HuH-7.5 (cell line): ENCODE measurements around the gene C3orf70.

ENCODE experiments used
- DNase-seq: peaks from one replicate; pipeline ENCODE4 v3.0.0; 2011; ENCODE audit warnings: low spot score

The C3orf70 gene, protein sequence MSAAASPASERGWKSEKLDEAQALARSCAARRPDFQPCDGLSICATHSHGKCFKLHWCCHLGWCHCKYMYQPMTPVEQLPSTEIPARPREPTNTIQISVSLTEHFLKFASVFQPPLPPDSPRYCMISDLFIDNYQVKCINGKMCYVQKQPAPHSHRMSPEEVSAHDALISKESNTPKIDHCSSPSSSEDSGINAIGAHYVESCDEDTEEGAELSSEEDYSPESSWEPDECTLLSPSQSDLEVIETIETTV

DNA sequence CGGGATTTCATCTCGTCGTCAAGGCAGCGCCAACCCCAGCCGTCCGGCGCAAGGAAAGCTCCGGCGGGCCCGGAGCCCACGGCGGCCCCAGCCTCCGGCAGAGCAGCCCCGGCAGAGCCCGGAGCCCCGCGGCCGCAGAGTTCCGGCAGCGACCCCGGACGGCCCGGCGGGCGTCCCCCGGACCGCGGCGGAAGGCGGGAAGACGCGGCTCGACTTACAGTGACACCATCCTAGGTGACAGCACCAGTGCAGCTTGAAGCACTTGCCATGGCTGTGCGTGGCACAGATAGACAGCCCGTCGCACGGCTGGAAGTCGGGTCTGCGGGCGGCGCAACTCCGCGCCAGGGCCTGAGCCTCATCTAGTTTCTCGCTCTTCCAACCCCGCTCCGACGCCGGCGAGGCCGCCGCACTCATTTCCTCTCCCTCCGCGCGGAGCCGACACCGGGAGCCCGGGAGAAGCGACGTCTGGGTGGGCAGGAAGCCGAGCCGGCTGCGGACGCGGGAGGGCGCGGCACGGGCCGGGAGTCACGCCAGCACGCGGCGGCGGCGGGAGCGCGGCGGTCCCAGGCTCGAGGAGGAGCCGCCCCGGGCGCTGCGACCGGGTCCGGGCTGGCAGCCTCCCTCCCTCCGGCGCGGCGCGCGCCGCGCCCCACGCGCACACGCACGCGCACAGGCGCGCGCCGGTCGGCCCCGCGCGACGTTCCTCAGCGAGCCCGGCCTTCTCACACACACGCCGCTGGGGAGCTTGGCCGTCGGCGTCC, at the start of gene C3orf70:
TSS of gene C3orf70 (minus strand) at position 651 of the 761 bp plus-strand sequence. CDS start at position 414, 237 bp downstream.
- peak; percentile 80 for DNase-seq

DNA sequence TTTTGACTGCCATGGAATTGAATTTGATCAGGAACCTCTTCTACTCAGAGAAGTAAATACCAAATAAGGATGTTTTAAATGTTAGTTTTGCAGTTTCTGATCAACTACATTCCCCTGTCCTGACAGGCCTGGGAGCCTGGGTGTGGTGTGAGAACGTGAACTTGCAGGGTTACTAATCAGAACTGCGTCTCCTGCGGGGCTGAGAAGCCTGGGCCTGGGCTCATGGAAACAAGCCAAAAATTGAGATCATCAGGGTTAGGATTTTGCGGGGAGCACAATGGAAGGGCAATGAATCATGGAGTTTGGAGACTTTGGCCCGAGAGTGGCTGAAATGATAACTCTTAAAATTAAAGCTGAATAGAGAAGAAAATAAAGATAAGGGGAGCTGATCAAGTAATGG, 47.8 kb upstream of the C3orf70 start:
- DNase-seq: no peak

DNA sequence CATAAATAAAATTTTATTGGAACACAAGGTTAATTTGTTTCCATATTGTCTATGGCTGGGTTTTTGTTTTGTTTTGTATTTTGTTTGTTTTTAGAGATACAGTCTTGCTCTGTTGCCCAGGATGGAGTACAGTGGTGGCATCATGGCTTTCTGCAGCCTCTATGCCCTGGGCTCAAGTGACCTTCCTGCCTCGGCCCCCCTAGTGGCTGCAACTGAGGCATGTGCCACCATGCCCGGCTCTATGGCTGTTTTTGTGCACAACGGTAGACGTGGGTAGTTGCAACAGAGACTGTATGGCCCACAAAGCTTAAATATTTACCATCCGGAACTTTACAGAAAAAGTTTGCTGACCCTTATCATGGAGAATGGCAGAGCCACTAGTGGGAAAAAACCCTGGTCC, 46.8 kb upstream of the C3orf70 start:
- DNase-seq: no peak

DNA sequence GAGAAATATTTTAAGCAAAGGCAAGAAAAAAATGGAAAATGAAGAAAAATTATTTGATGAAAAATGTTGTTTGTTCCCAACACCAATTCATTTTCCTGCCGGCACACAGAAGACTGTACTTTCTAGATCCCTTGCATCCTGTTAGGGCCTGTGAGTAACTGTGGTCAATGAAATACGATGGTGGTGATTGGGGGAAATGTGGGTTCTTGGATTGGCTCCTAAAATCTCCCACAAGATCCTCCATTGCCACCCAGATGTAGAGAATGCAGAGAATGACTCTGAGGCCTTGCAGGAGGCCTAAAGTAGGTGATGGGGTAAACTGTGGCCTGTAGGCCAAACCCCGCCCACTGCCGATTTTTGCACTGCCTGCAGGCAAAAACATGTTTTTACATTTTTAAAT, 46.3 kb upstream of the C3orf70 start:
- no peak for DNase-seq

DNA sequence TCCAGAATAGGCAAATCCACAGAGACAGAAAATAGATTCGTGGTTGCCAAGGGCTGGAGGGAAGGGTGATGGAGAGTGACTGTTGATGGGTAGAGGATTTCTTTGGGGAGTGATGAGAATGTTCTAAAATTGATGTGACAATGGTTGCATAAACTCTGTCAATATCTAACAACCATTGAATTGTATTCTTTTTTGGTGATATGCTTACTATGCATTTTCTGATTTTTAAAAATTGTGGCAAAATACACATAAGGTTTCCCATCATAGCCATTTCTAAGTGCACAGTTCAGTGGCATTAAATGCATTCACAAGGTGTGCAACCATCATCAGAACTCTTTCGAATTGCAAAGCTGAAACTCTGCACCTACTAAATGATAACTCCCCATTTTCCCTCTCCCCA, 44.2 kb upstream of the C3orf70 start:
- DNase-seq: no peak

DNA sequence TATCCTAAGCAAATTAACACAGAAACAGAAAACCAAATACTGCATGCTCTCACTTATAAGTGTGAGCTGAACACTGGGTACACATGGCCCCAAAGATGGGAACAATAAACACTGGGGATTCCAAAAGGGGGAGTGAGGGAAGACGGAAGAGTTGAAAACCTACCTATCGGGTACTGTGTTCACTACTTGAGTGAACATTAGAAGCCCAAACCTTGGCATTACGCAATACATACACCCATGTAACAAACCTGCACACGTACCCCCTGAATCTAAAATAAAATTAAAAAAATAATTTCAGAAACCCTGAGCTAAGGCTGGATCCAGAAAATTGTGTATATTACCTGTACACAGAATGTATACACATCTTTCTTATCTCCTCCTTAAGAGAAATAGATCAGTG, 42.8 kb upstream of the C3orf70 start:
- DNase-seq: no peak

DNA sequence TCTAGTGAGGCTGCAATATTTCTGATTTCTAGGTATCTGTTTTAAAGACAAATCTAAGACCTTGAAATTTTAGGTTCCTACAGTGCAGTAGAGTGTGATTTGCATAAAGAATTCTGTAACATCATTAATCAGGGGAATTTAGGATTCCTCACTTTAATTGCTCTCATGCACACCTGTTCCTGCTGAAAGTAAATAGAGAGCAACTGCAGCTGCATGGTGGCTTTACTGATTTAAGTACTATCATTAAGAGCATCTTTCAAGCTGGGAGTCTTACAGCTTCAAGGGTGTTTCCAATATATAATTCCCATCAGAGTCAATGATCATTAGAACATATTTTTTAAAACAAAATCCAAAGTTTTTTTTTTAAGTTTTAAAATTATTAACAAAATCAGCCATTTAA, 36.0 kb upstream of the C3orf70 start:
- no peak for DNase-seq

DNA sequence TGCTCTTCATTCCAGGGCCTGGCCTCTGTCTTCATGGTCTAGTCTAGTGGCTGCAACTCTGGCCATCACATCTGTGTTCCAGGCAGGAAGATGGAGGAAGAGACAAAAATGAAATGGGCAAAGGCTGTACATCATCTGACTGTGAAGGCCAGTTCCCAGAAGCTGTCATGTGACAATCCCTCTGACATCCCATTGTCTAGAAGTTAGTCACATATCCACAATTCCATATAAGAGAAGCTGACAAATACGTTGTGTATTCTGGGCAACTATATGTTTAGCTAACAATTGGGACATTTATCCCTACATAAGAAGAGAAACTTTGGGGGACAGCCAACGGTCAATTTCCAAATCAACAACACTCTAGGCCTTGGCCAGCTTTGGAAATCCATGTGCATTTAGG, 34.5 kb upstream of the C3orf70 start:
- DNase-seq: no peak

DNA sequence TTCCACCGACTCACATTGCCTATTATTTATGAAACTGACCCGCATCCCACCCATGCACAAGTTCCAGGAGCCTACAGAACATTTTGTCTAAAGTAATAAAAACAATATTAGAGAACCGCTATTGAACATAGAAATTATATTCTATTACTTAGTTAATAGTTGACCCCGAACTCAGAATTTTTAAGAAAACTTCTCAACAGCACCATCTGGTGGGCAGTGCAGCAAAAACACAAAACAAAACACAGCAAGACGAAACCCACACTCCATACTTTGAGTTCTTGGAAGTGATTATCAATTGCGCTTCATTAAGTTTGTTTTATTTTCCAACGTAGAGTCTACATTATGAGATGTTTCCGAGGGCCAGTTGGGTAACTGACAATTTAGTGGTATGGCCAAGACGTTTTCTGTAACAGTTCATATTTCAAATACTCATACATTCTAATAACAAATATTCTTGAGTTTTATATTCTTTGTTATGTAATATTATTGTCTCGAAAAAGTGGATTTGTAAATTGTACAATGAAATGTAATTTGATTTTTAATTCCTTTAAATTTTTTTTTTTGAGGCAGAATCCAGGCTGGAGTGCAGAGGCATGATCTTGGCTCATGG, 24.0 kb upstream of the C3orf70 start:
- DNase-seq: no peak

DNA sequence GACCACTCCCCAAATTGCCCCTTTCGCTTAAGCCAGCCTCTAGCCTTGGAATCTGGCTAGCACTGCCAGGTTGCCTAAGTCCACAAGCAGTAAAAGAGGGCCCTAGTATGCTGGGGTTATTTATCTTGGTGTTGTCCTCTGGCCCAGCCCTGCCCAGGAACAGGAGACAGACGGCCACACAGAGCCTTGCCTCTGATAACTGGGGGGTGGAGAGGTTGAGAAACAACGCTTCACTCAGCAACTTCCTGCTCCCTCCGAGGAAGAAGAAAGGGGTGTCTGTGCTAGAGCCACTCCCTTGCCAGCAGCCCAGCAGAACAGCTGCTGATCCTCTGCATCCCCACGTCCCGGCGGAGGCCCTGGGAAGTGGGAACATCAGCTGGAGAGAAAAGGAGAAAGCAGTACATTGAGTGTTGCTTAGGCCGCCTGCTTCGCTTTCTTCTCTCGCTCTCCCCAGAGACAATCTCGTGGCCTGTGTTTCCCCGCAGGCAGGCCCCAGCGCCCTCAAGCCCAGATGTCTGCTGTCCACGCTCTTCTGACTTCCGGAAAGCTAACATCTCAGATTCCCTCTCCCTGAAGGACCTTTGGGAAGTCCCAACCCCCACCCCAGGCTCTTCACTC, 22.6 kb upstream of the C3orf70 start:
- peak; percentile 38 for DNase-seq

DNA sequence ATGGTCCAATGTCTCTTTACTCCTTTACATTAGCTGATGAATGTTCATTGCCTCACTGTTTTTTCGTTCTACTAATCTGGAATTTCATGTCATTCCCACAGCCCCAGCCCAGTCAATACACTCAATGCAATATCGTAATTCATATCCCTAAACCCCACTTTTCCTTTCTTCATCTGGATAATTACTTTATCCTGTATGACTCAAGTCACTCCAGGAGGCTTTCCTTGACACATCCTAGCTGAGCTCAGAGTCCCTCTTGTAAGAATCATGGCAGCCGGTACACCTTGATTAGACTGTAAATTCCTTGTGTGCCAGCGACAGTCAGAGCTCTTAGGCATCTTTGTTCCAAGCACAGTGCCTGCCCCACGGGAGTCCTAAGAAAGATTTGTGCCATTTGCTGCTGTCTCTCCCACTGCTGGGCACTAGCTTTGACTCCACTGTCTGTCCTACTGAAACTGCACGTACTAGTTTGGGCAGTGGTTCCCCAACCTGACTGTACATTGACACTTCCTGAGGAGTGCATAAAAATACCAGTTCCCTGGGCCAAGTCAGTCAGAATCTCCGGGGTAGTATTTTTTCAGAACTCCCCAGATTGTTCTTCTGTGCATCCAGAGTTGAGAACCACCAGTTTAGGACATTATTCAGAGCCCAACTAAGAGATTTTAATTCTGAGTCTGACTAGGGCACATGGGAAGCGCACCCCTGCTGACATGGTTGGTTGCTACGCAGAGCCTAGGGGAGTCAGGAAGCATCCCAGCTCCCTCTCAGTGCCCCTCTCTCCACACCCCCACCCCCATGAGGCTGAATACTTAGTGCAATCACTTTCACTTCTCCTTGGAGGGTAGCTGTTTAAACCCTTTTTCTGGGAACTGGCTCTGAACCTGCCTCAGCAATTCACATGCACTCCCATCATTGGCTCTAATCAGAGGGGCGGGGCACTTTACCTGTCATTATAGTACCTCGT, 19.5 kb upstream of the C3orf70 start:
- DNase-seq: no peak

DNA sequence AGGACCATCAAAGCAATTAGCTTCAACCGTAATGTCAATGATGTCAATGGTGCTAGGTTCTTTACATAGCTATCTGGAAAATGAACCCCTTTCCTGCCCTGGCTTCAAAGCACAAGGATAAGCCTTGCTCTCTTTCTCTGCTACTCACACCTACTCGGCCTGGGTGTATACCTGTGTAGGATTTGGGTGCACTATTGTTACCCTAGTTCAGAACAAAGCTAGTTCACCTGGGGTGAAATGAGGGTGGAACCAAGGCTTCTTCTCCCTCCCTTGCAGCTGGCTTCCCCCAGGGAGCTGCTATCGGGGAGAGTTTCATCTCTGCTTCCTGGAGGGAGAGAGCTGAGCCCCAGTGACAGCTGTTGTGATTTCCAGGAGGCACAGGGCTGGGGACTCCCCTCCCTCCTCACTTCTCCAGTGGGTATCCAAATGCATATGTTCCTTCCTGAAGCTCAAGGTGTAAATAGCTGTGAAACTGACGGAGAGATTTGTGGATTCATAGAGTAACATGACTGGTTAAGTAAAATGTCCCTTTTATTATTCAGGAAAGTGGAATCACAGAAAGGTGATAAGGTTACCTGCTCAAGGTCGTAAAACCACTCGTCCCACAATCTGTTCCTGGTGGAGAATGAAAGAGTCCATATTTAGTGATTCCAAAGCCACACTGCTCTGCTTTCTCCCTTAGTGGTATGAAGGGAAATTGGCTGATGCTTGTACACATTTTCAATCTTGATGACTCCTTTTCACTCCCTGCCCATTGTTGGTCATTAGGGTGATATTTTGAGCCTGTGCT, 11.8 kb upstream of the C3orf70 start:
- no peak for DNase-seq

DNA sequence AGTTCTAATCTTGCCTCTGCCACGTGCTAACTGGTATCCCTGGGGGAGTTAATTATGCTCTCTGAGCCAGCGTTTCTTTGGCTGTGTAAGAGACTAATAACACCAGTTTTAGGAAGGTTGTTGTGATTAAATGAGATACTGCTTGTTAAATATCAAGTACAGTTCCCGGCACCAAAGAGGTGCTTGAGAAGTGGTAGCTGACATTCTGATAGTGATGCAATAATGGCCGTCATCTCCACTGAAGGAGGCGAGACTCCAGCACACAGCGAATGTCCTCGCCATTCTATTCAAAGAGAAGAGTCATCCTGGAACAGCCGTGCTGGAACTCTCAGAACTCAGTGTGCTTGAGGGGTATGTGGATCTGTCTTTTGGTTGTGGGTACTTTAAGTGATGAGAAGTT, 9.8 kb upstream of the C3orf70 start:
- no peak for DNase-seq

DNA sequence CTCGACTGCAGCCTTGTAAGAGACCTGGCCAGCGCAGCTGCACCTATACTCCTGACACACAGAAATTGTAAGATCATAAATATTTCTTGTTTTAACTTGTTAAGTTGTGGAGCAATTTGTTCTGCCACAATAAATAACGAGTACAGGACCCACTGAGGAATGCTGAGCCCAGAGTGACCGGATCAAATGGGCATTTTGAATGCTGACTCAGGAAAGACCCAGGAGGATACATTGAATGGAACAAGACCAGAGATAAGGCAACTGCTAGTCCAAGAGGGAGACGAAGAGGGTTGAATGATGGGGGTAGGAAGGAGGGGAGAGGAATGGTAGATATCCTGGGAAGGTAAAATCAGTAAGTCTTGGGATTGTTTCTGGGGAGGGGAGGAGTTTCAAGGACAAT, 8.9 kb upstream of the C3orf70 start:
- DNase-seq: no peak

DNA sequence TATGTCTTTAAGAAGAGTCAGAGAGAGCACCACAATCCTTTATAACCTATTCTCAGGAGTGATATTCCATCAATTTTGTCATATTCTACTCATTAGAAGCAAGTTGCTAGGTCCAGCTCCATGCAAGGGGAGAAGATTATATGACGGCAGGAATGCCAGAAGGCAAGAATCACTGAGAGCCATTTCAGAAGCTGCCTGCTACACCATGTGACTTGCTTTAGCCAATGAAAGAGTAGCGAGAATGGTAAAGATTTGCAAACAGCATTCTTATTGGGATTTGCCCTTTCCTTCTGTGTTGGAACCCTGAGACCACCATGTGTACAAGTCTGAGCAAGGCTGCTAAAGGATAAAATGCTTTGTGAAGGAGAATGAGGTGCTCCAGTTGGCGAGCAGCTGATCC, 4.5 kb upstream of the C3orf70 start:
- no peak for DNase-seq

DNA sequence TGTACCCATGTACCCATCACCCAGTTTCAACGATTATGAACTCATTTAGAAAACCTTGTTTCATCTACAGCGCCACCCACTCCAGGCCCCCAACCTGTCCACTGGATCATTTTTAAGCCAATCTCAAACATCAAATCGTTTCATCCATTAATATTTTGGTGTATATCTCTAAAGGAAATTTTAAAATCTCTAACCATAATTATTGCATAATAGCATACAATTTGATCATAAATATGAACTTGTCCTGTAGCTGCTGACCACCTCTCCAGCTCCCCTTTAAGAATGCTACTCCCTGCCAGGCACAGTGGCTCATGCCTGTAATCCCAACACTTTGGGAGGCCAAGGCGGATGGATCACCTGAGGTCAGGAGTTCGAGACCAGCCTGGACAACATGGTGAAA, 2.8 kb upstream of the C3orf70 start:
- DNase-seq: no peak

DNA sequence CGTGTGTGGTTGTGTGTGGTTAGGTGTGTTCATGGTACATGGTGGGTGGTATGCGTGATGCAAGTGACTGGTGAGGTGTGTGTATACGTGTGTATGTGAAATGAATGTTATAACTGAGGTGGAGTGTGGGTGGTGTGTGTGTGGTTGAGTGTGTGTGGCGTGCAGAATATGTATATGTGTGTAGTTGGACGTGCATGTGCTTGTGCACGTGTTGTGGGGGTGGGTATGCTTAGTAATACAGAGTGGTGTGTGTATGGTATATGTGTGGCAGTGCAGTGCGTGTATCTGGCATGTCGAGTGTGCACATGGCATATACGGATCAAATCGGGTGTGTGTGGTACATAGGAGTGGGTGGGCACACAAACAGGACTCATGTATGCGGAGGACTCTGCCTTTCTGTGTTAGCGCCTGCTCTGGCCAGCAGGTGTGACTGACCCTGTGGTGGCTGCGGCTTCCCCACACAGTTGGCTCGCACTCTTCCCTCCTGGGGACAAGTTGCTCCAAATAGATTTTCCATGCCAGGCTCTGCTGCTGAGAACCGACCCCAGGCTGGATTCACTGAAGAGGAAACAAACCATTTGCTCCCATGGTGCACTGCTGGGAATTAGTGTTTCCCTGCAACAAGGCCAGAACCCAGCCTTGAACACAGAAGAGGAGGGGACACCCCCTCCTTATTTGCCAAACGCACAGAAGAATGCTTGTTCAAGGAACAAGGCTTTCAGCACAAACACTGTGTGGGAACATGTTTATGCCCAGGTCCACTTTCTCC, 1.2 kb upstream of the C3orf70 start:
- DNase-seq: no peak

DNA sequence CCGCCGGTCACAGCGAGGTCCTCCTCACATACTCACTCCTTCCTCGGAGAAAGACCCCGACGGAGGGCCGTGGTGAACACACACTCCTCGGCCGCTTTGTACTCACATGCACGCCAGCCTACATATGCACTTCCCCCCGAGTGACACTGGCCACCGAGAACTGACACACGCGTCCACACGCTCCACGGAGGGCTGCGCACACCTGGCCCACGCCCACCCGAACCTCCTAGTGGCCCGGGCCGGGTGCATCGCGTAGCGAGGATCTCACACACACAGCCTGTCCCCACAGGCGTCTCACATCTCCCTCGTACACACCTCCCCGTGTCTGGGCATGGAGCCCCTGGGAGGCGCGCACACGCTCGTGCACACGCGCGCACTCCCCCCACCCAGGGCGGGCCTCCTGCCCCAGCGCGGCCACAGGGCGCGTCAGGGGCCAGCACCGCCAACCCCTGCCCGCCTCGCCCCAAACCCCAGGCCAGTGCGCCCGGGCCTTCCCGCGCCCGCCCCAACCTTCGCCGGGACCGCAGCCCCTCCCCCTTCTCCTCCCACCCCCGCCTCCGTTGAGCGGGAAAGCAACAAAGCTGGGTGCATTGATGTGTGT, 411 bp upstream of the C3orf70 start:
- peak; percentile 52 for DNase-seq

DNA sequence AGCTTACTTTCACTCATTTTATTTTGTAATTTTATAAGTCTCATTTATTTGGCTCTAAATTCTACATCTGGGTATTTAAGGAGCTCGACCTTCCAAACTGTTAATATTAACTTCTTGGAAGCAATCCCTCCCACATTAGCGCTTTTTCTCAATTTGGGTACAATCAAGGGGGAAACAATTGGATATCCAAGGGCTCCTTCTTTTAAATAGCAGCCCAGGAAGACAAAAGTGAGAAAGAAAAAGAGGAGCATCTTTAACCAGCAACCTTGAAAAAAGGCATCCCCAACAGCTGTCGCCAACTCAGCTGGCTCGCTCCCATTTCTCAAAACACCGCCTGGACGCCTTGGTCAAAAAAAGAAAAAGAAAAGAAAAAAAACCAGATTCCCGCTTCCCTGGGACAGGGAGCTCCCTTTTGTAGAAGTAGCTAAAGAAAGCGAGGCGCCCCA, 873 bp downstream of the C3orf70 start:
- no peak for DNase-seq
